B cell (primary cell): ENCODE results near the gene PITPNM1. TPM values are rescaled to one million over a fixed set of nuclear protein-coding genes. Genes with fewer than 3 reads are reported as not detected.

Experiments used
- ATAC-seq: fragments of 200-7000 bp; cut with Tn5 transposase; one replicate; pipeline ENCODE4 v1.10.0; 2021; ENCODE audit warnings: low read depth, mild to moderate bottlenecking, moderate number of reproducible peaks, moderate library complexity
- CTCF ChIA-PET: fragments of 350-600 bp; sonication (Branson Sonifier 250); formaldehyde crosslinking; loops from one replicate; lab custom pipeline; 2021; ENCODE audit warnings: antibody characterized with exemption, inconsistent platforms; lab: Charles Lee
- POLR2A ChIA-PET: fragments of 350-600 bp; sonication (Branson Sonifier 250); formaldehyde crosslinking; loops from one replicate; lab custom pipeline; 2021; ENCODE audit warnings: antibody characterized with exemption; lab: Charles Lee
- DNase-seq: peaks from one replicate; pipeline ENCODE4 v3.0.0; 2013
- H2AFZ ChIP-seq: 2 replicates; pipeline ENCODE4 v1.6.1; 2012; ENCODE audit warnings: mild to moderate bottlenecking, low read depth, low read length; ENCODE audit not compliant: insufficient read depth, poor library complexity, severe bottlenecking
- H3K27ac ChIP-seq, 2 donors: 1 replicate in 1 of 2; 2 replicates in 1 of 2; pipeline ENCODE4 v1.5.1; 2012 to 2013; ENCODE audit warnings: low read length in 2 of 2, mild to moderate bottlenecking in 2 of 2, moderate library complexity in 1 of 2
- H3K27me3 ChIP-seq, 4 experiments: fragments of 200-600 bp in 1 of 4; sonication (generic) in 1 of 4; replicated peaks in 1 of 4; 1 replicate in 2 of 4; 2 replicates in 2 of 4; pipeline versions ENCODE4 v1.6.1 to v1.7.0; 2013 to 2016; ENCODE audit warnings: low read length in 3 of 4, mild to moderate bottlenecking in 2 of 4, mixed read lengths in 1 of 4, moderate library complexity in 1 of 4; ENCODE audit not compliant: insufficient read depth in 4 of 4, control insufficient read depth in 3 of 4; ENCODE audit errors: control extremely low read depth in 1 of 4
- H3K36me3 ChIP-seq, 2 experiments: replicated peaks in 1 of 2; 1 replicate in 1 of 2; 2 replicates in 1 of 2; pipeline versions ENCODE4 v1.6.1 to v1.7.1; 2013; ENCODE audit warnings: low read length in 1 of 2; ENCODE audit not compliant: insufficient read depth in 2 of 2, control insufficient read depth in 1 of 2; ENCODE audit errors: control extremely low read depth in 1 of 2, extremely low read depth in 1 of 2
- H3K4me1 ChIP-seq, 2 donors: fragments of 200-600 bp in 1 of 2; sonication (generic) in 1 of 2; 1 replicate in 1 of 2; 2 replicates in 1 of 2; pipeline versions ENCODE4 v1.5.1 to v1.6.1; 2013 to 2017; ENCODE audit warnings: low read length in 2 of 2; ENCODE audit not compliant: control insufficient read depth in 2 of 2, insufficient read depth in 2 of 2
- H3K4me2 ChIP-seq: replicated peaks from 2 replicates; pipeline ENCODE3; 2012; ENCODE audit warnings: mild to moderate bottlenecking, low read depth, low read length; ENCODE audit not compliant: poor library complexity, severe bottlenecking
- H3K4me3 ChIP-seq, 5 experiments: fragments of 200-600 bp in 1 of 5; sonication (generic) in 1 of 5; 1 replicate in 3 of 5; 2 replicates in 2 of 5; pipeline versions ENCODE4 v1.5.1 to v1.7.0; 2011 to 2016; ENCODE audit warnings: low read length in 4 of 5, mild to moderate bottlenecking in 4 of 5, low read depth in 2 of 5, control low read depth in 1 of 5, moderate library complexity in 1 of 5; ENCODE audit not compliant: insufficient read depth in 1 of 5; ENCODE audit errors: control extremely low read depth in 1 of 5, extremely low read depth in 1 of 5
- H3K79me2 ChIP-seq: fragments of 200-600 bp; sonication (generic); one replicate; pipeline ENCODE4 v1.6.0; 2016; ENCODE audit warnings: low read length; ENCODE audit not compliant: control insufficient read depth, insufficient read depth
- H3K9ac ChIP-seq: fragments of 200-600 bp; sonication (generic); 2 replicates; pipeline ENCODE4 v1.6.1; 2017; ENCODE audit warnings: mild to moderate bottlenecking, low read length, moderate library complexity
- H3K9me3 ChIP-seq, 3 donors: one replicate each; pipeline versions ENCODE4 v1.6.1 to v1.7.1; 2013; ENCODE audit warnings: low read length in 2 of 3; ENCODE audit not compliant: control insufficient read depth in 2 of 3, insufficient read depth in 1 of 3; ENCODE audit errors: control extremely low read depth in 1 of 3
- H4K20me1 ChIP-seq: 2 replicates; pipeline ENCODE4 v1.6.0; 2012; ENCODE audit warnings: mild to moderate bottlenecking, low read length; ENCODE audit not compliant: insufficient read depth, control insufficient read depth, poor library complexity, severe bottlenecking
- H3K27ac Mint-ChIP-seq: one replicate; pipeline ENCODE4 v1.8.0; 2021; ENCODE audit warnings: mixed read lengths
- H3K27me3 Mint-ChIP-seq: one replicate; pipeline ENCODE4 v1.8.0; 2021; ENCODE audit warnings: mixed read lengths
- H3K4me1 Mint-ChIP-seq: one replicate; pipeline ENCODE4 v1.8.0; 2021; ENCODE audit warnings: mixed read lengths
- H3K4me3 Mint-ChIP-seq: one replicate; pipeline ENCODE4 v1.8.0; 2021; ENCODE audit warnings: mixed read lengths
- H3K9me3 Mint-ChIP-seq: one replicate; pipeline ENCODE4 v1.8.0; 2022; ENCODE audit warnings: mixed read lengths; ENCODE audit not compliant: insufficient read depth
- CTCF ChIP-seq: fragments of 200-600 bp; IDR thresholded peaks from one replicate; pipeline ENCODE4 v1.8.0; 2022; ENCODE audit warnings: antibody characterized with exemption, mild to moderate bottlenecking
- EZH2 ChIP-seq: IDR thresholded peaks from 2 replicates; pipeline ENCODE4 v1.6.1; 2012; ENCODE audit warnings: borderline replicate concordance, low read depth, mild to moderate bottlenecking, moderate library complexity, low read length; ENCODE audit not compliant: insufficient read depth, poor library complexity, severe bottlenecking
- WGBS: methylation state at CpG from one replicate; pipeline ENCODE4 v1.1.5; 2013; ENCODE audit warnings: missing lambda C conversion rate; ENCODE audit not compliant: insufficient coverage; 5-methylcytosine and 5-hydroxymethylcytosine counted together
- intact Hi-C: fragments of 100-400 bp; cut with micrococcal nuclease; formaldehyde crosslinking; loops from one replicate; pipeline ENCODE4 v1.10.0; 2022
- polyA plus RNA-seq: library from polyadenylated mRNA; depleted of rRNA; stranded (reverse); fragments of >200 nt; gene quantifications from 2 replicates; pipeline ENCODE4 v1.2.3, GENCODE V29; 2012
- total RNA-seq, 2 donors: library from RNA; stranded (reverse); fragments of 120-200 nt in 1 of 2; gene quantifications; 1 replicate in 1 of 2; 2 replicates in 1 of 2; pipeline versions ENCODE4 v1.2.3 to v1.2.4, GENCODE V29; 2013 to 2022

Gene PITPNM1
- total and polyA plus RNA-seq, 2 donors (not counting 1 experiment from before 2014, with no cell fraction given) = 152 to 166 TPM

GRCh38 chr11:67503119-67504004, 1.8 kb downstream of the PITPNM1 start:
- Mint-ChIP-seq H3K27me3 (no peaks in the 10 kb centered on the region), H3K27ac (peak overlapping the region; percentile 59), H3K4me3 (peak overlapping the region; percentile 74), H3K9me3 (no peaks in the 10 kb centered on the region), H3K4me1 (peaks cover 40% of the 10 kb centered on the region)
- CTCF ChIA-PET = interaction anchor here (0.9 kb wide), 1 partner anchor 149 kb away, joined by 3 read pairs; no protein-coding TSS in a partner anchor
- intact Hi-C loops = loop anchor here (2.0 kb wide), 1 partner anchor 215 kb away; the partner anchor contains the start of gene ANKRD13D
- Histone ChIP-seq H3K27me3 (no peaks in the 10 kb centered on the region), H3K4me3 (peak overlapping the region in 3 of 5 experiments; percentile 86 to 90 (median 88)), H3K9ac (peak overlapping the region; percentile 89), H3K27ac (no peak overlapping the region), H3K9me3 (no peaks in the 10 kb centered on the region), H3K4me1 (peaks cover 34 to 42% of the 10 kb centered on the region in 2 donors), H4K20me1 (peaks cover 74% of the 10 kb centered on the region), H3K4me2 (peak overlapping the region; percentile 97), H3K36me3 (peaks cover 0 to 55% of the 10 kb centered on the region in 2 experiments), H3K79me2 (peaks cover 47% of the 10 kb centered on the region), H2AFZ (no peak overlapping the region)
- DNase-seq (peak; percentile 27), ATAC-seq (no peak)
- TF ChIP-seq EZH2 (no peak), CTCF (no peak)
- POLR2A ChIA-PET = interaction anchor here (0.5 to 1.3 kb wide), 2 partner anchors 111 to 164 kb away, joined by 3 to 5 read pairs; partner anchors contain the start of gene RAD9A
- 95% methylated on average over 14 of the region's 19 CpGs for WGBS
